HEK293T (cell line): ENCODE results near the gene CALML5.

ENCODE experiments used
- FOXK2 ChIP-seq: fragments of 450-650 bp; IDR thresholded peaks from 2 replicates; pipeline ENCODE4 v1.6.1; 2016; ENCODE audit warnings: mild to moderate bottlenecking
- LEF1 ChIP-seq: fragments of 450-650 bp; IDR thresholded peaks from 2 replicates; pipeline ENCODE4 v1.6.1; 2017; ENCODE audit warnings: mild to moderate bottlenecking, borderline replicate concordance
- NFRKB ChIP-seq: fragments of 450-650 bp; IDR thresholded peaks from 2 replicates; pipeline ENCODE4 v1.6.1; 2016; ENCODE audit warnings: mild to moderate bottlenecking, moderate library complexity
- PKNOX1 ChIP-seq: fragments of 450-650 bp; IDR thresholded peaks from 2 replicates; pipeline ENCODE4 v1.6.1; 2016
- SP1 ChIP-seq: fragments of 450-650 bp; IDR thresholded peaks from 2 replicates; pipeline ENCODE4 v1.6.1; 2017
- SUZ12 ChIP-seq: fragments of 450-650 bp; IDR thresholded peaks from 2 replicates; pipeline ENCODE4 v1.6.1; 2016; ENCODE audit warnings: mild to moderate bottlenecking
- TARDBP ChIP-seq: fragments of 450-650 bp; IDR thresholded peaks from 2 replicates; pipeline ENCODE4 v1.6.1; 2016
- ZNF384 ChIP-seq: fragments of 450-650 bp; IDR thresholded peaks from 2 replicates; pipeline ENCODE4 v1.6.1; 2016

GRCh38 chr10:5460468-5461202, 38.7 kb downstream of the CALML5 start:
- no peak for TF ChIP-seq SP1
- TF ChIP-seq TARDBP = no peak
- no peak for TF ChIP-seq ZNF384
- no peak for TF ChIP-seq NFRKB
- TF ChIP-seq FOXK2 = no peak
- TF ChIP-seq PKNOX1 = no peak
- no peak for TF ChIP-seq SUZ12
- no peak for TF ChIP-seq LEF1
